CD1c-positive myeloid dendritic cell (primary cell): ENCODE results near the gene ZNF639.

Source experiments
- DNase-seq: peaks from one replicate; pipeline ENCODE4 v3.0.0-alpha.2; 2016; ENCODE audit errors: extremely low spot score

The ZNF639 gene

GRCh38 chr3:179309225-179310078 lies 13.4 kb upstream of the ZNF639 start:
- no peak for DNase-seq

- no peak for DNase-seq
Observed at GRCh38 chr3:179318876-179319275, 4.0 kb upstream of the ZNF639 start.

- DNase-seq = peak; percentile 11
Observed at GRCh38 chr3:179321668-179322285, 1.1 kb upstream of the ZNF639 start.

GRCh38 chr3:179323197-179324110 lies 623 bp downstream of the ZNF639 start:
- peak; percentile 74 for DNase-seq

- DNase-seq = peak; percentile 5
Observed at GRCh38 chr3:179324270-179324754, 1.5 kb downstream of the ZNF639 start.

- DNase-seq = no peak
Observed at GRCh38 chr3:179330438-179330837, 7.6 kb downstream of the ZNF639 start.

GRCh38 chr3:179332240-179332639 lies 9.4 kb downstream of the ZNF639 start:
- no peak for DNase-seq

GRCh38 chr3:179333084-179333483 lies 10.3 kb downstream of the ZNF639 start:
- no peak for DNase-seq

- DNase-seq = no peak
Observed at GRCh38 chr3:179336345-179336929, 13.6 kb downstream of the ZNF639 start.

GRCh38 chr3:179347345-179348194 lies 24.7 kb downstream of the ZNF639 start, which contains the start of gene MFN1:
TSS of gene MFN1 (plus strand) at chr3:179347709. CDS start at chr3:179348852, 1,143 bp downstream.
- peak; percentile 96 for DNase-seq

- DNase-seq = peak; percentile 82
Observed at GRCh38 chr3:179348325-179349013, 25.6 kb downstream of the ZNF639 start.

- DNase-seq = no peak
Observed at GRCh38 chr3:179355996-179356395, 33.2 kb downstream of the ZNF639 start.

- no peak for DNase-seq
Observed at GRCh38 chr3:179363332-179363731, 40.5 kb downstream of the ZNF639 start.

- no peak for DNase-seq
Observed at GRCh38 chr3:179369621-179370020, 46.8 kb downstream of the ZNF639 start.

- no peak for DNase-seq
Observed at GRCh38 chr3:179373938-179374337, 51.1 kb downstream of the ZNF639 start.

- DNase-seq = no peak
Observed at GRCh38 chr3:179375091-179375999, 52.5 kb downstream of the ZNF639 start.

- no peak for DNase-seq
Observed at GRCh38 chr3:179376474-179376873, 53.6 kb downstream of the ZNF639 start.
